Hepatocyte (in vitro differentiated cells): ENCODE measurements around the gene TACSTD2. TPM values are rescaled to one million over a fixed set of nuclear protein-coding genes. Genes with fewer than 3 reads are reported as not detected.
A peak's percentile ranks its signal among the peaks of the same experiment; 100 is the strongest.

Experiments used
- DNase-seq: peaks from one replicate; pipeline ENCODE4 v3.0.0-alpha.2; 2016; ENCODE audit warnings: low spot score
- H2AFZ ChIP-seq: fragments of 200-600 bp; sonication (generic); 2 replicates; pipeline ENCODE4 v1.6.0; 2016; ENCODE audit warnings: antibody characterized with exemption, mild to moderate bottlenecking
- H3K27ac ChIP-seq: fragments of 200-600 bp; sonication (generic); 2 replicates; pipeline ENCODE4 v1.5.1; 2016; ENCODE audit warnings: mild to moderate bottlenecking
- H3K27me3 ChIP-seq: fragments of 200-600 bp; sonication (generic); 2 replicates; pipeline ENCODE4 v1.6.1; 2016
- H3K36me3 ChIP-seq: fragments of 200-600 bp; sonication (generic); replicated peaks from 2 replicates; pipeline ENCODE4 v1.5.1; 2016; ENCODE audit warnings: low read depth; ENCODE audit not compliant: insufficient read depth
- H3K4me1 ChIP-seq: fragments of 200-600 bp; sonication (generic); 2 replicates; pipeline ENCODE4 v1.5.1; 2016; ENCODE audit warnings: mild to moderate bottlenecking, moderate library complexity; ENCODE audit not compliant: insufficient read depth
- H3K4me2 ChIP-seq: fragments of 200-600 bp; sonication (generic); 2 replicates; pipeline ENCODE4 v1.6.0; 2016
- H3K4me3 ChIP-seq: fragments of 200-600 bp; sonication (generic); 2 replicates; pipeline ENCODE4 v1.5.1; 2016; ENCODE audit warnings: mild to moderate bottlenecking
- H3K79me2 ChIP-seq: fragments of 200-600 bp; sonication (generic); 2 replicates; pipeline ENCODE4 v1.6.0; 2017; ENCODE audit warnings: mild to moderate bottlenecking
- H3K9me2 ChIP-seq: fragments of 200-600 bp; sonication (generic); replicated peaks from 2 replicates; pipeline ENCODE4 v1.6.0; 2017; ENCODE audit warnings: mild to moderate bottlenecking; ENCODE audit not compliant: insufficient read depth
- H3K9me3 ChIP-seq: fragments of 200-600 bp; sonication (generic); 2 replicates; pipeline ENCODE4 v1.5.1; 2016; ENCODE audit warnings: low read depth, mild to moderate bottlenecking
- H4K20me1 ChIP-seq: fragments of 200-600 bp; sonication (generic); 2 replicates; pipeline ENCODE4 v1.6.0; 2016; ENCODE audit warnings: mild to moderate bottlenecking; ENCODE audit not compliant: insufficient read depth, poor library complexity, severe bottlenecking
- CTCF ChIP-seq: fragments of 200-600 bp; sonication (generic); IDR thresholded peaks from 2 replicates; pipeline ENCODE4 v1.5.1; 2016; ENCODE audit warnings: antibody characterized with exemption, mild to moderate bottlenecking; ENCODE audit not compliant: poor library complexity
- EZH2 ChIP-seq: fragments of 200-600 bp; sonication (generic); IDR thresholded peaks from 2 replicates; pipeline ENCODE4 v1.6.1; 2016; ENCODE audit warnings: antibody characterized with exemption, mild to moderate bottlenecking, borderline replicate concordance
- EZH2phosphoT487 ChIP-seq: fragments of 200-600 bp; sonication (generic); IDR thresholded peaks from one replicate; pipeline ENCODE4 v1.6.1; 2018; ENCODE audit warnings: antibody characterized with exemption, mild to moderate bottlenecking, low read depth, moderate library complexity; ENCODE audit not compliant: unreplicated experiment, severe bottlenecking
- WGBS: methylation state at CpG from one replicate; pipeline ENCODE4 v1.1.6; 2016; ENCODE audit warnings: low lambda C conversion rate; ENCODE audit errors: missing lambda C conversion rate; 5-methylcytosine and 5-hydroxymethylcytosine counted together
- polyA plus RNA-seq: library from polyadenylated mRNA; unstranded; fragments of >200 nt; fragmentation: Nextera tagmentation; extraction: Ambion mirVana; gene quantifications from 2 replicates; pipeline ENCODE4 v1.2.1, GENCODE V29; 2016
- total RNA-seq: library from RNA; depleted of rRNA; stranded (reverse); fragments of >200 nt; gene quantifications from 2 replicates; pipeline ENCODE4 v1.2.3, GENCODE V29; 2014

The TACSTD2 gene
- total and polyA plus RNA-seq, 2 experiments from 2014 or later, result 6.7 to 21.7 TPM

GRCh38 chr1:58548371-58548770 lies 28.7 kb downstream of the TACSTD2 start:
- Histone ChIP-seq H3K27ac (peak overlapping the region; percentile 52), H4K20me1 (no peaks in the 10 kb centered on the region), H2AFZ (no peak overlapping the region), H3K36me3 (no peaks in the 10 kb centered on the region), H3K79me2 (peaks cover 13% of the 10 kb centered on the region), H3K4me3 (no peak overlapping the region), H3K9me3 (no peaks in the 10 kb centered on the region), H3K27me3 (no peaks in the 10 kb centered on the region), H3K9me2 (no peaks in the 10 kb centered on the region), H3K4me2 (peak overlapping the region; percentile 58), H3K4me1 (peaks cover 16% of the 10 kb centered on the region)
- WGBS, result 70% methylated on average over 2 of the region's 2 CpGs
- DNase-seq, result no peak
- TF ChIP-seq EZH2phosphoT487 (no peak), EZH2 (no peak)

GRCh38 chr1:58546520-58547308 lies 30.3 kb downstream of the TACSTD2 start, which contains the start of gene OMA1:
TSS of gene OMA1 (minus strand) at chr1:58546726. CDS start at chr1:58539294, 7,432 bp downstream.
- Histone ChIP-seq H3K36me3 (no peaks in the 10 kb centered on the region), H3K4me3 (peak within 1 kb of the TSS; percentile 47), H3K79me2 (peaks cover 14% of the 10 kb centered on the region), H3K4me2 (peak within 1 kb of the TSS; percentile 87), H2AFZ (peak within 1 kb of the TSS; percentile 61), H3K4me1 (peaks cover 16% of the 10 kb centered on the region), H3K9me2 (no peaks in the 10 kb centered on the region), H3K9me3 (no peaks in the 10 kb centered on the region), H4K20me1 (no peaks in the 10 kb centered on the region), H3K27me3 (no peaks in the 10 kb centered on the region), H3K27ac (peak within 1 kb of the TSS; percentile 97)
- DNase-seq, result peak; percentile 99
- TF ChIP-seq EZH2phosphoT487 (no peak), CTCF (peak; percentile 99)
- WGBS, result 4% methylated on average over 34 of the region's 46 CpGs

- DNase-seq, result peak; percentile 88
- H3K36me3 ChIP-seq, result no peaks in the 10 kb centered on the region
- peak overlapping the region; percentile 97 for H3K27ac ChIP-seq
- H3K9me2 ChIP-seq, result no peaks in the 10 kb centered on the region
- H3K79me2 ChIP-seq, result peaks cover 14% of the 10 kb centered on the region
- H3K4me1 ChIP-seq, result peaks cover 16% of the 10 kb centered on the region
- H3K4me2 ChIP-seq, result peak overlapping the region; percentile 87
- WGBS, result 1% methylated on average over 27 of the region's 43 CpGs
- no peaks in the 10 kb centered on the region for H3K9me3 ChIP-seq
- H3K4me3 ChIP-seq, result peak overlapping the region; percentile 47
- TF ChIP-seq EZH2phosphoT487, result no peak
- TF ChIP-seq CTCF, result no peak
- no peak for TF ChIP-seq EZH2
- peak overlapping the region; percentile 59 for H2AFZ ChIP-seq
- no peaks in the 10 kb centered on the region for H3K27me3 ChIP-seq
- no peaks in the 10 kb centered on the region for H4K20me1 ChIP-seq
These were observed 31.2 kb downstream of the TACSTD2 start for GRCh38 chr1:58545591-58546519.

GRCh38 chr1:58543260-58543659 lies 33.8 kb downstream of the TACSTD2 start:
- no peak for DNase-seq
- Histone ChIP-seq H3K4me1 (peaks cover 16% of the 10 kb centered on the region), H3K36me3 (no peaks in the 10 kb centered on the region), H3K79me2 (peaks cover 14% of the 10 kb centered on the region), H3K27ac (no peak overlapping the region), H3K27me3 (no peaks in the 10 kb centered on the region), H3K4me3 (no peak overlapping the region), H2AFZ (no peak overlapping the region), H3K9me2 (no peaks in the 10 kb centered on the region), H3K4me2 (no peak overlapping the region), H3K9me3 (no peaks in the 10 kb centered on the region), H4K20me1 (no peaks in the 10 kb centered on the region)
- TF ChIP-seq EZH2phosphoT487, result no peak
- no peak for TF ChIP-seq CTCF
- TF ChIP-seq EZH2, result no peak
- WGBS, result 88% methylated on average over 1 of the region's 1 CpG
